SK-N-MC (cell line): ENCODE measurements around the gene TAF1C.

Experiments
- EZH2 ChIP-seq: fragments of 200-600 bp; sonication (generic); IDR thresholded peaks from one replicate; pipeline ENCODE4 v1.6.1; 2017; ENCODE audit warnings: antibody characterized with exemption
- FOXP2 ChIP-seq: optimal IDR thresholded peaks from 2 replicates; pipeline ENCODE3; 2011; ENCODE audit warnings: mild to moderate bottlenecking, moderate library complexity; ENCODE audit not compliant: insufficient read depth; ENCODE audit errors: extremely low read length, control extremely low read depth
- POLR2AphosphoS5 ChIP-seq: IDR thresholded peaks from 2 replicates; pipeline ENCODE4 v1.6.1; 2012; ENCODE audit warnings: mild to moderate bottlenecking, low read depth, low read length, borderline replicate concordance

GRCh38 chr16:84144859-84145639 is 41.8 kb downstream of the TAF1C start, which contains the start of the genes DNAAF1 and HSDL1:
- TF ChIP-seq EZH2 (no peak), POLR2AphosphoS5 (no peak), FOXP2 (no peak)
